HepG2 (cell line): ENCODE data around the gene LMTK2. TPM values are rescaled to one million over a fixed set of nuclear protein-coding genes. Genes with fewer than 3 reads are reported as not detected.

Source experiments
- SCMH1 ChIP-seq: sonication (generic); formaldehyde crosslinking; IDR thresholded peaks from 2 replicates; pipeline ENCODE4 v1.9.0; 2021; ENCODE audit warnings: missing genetic modification reagents, mild to moderate bottlenecking, borderline replicate concordance
- TARDBP ChIP-seq: sonication (generic); formaldehyde crosslinking; IDR thresholded peaks from 2 replicates; pipeline ENCODE4 v1.8.0; 2022; ENCODE audit warnings: mild to moderate bottlenecking, missing genetic modification reagents
- XBP1 ChIP-seq: sonication (generic); formaldehyde crosslinking; IDR thresholded peaks from 2 replicates; pipeline ENCODE4 v1.5.0; 2020; ENCODE audit warnings: missing genetic modification reagents
- ZNF143 ChIP-seq: sonication (generic); formaldehyde crosslinking; IDR thresholded peaks from 2 replicates; pipeline ENCODE4 v1.4.0; 2020; ENCODE audit warnings: missing genetic modification reagents
- ZNF558 ChIP-seq: sonication (generic); formaldehyde crosslinking; IDR thresholded peaks from 2 replicates; pipeline ENCODE4 v1.9.0; 2022; ENCODE audit warnings: mild to moderate bottlenecking, missing genetic modification reagents, borderline replicate concordance
- ZNF891 ChIP-seq: sonication (generic); formaldehyde crosslinking; IDR thresholded peaks from 2 replicates; pipeline ENCODE4 v1.5.0; 2020; ENCODE audit warnings: mild to moderate bottlenecking, missing genetic modification reagents
- ZZZ3 ChIP-seq: sonication (generic); formaldehyde crosslinking; IDR thresholded peaks from 2 replicates; pipeline ENCODE4 v1.4.0; 2020; ENCODE audit warnings: missing genetic modification reagents, mild to moderate bottlenecking, borderline replicate concordance
- polyA plus RNA-seq, 8 experiments: library from polyadenylated mRNA; depleted of rRNA in 3 of 8; stranded (reverse) in 7 of 8; unstranded in 1 of 8; fragments of >200 nt; fragmentation: Illumina TruSeq in 4 of 8; extraction: Trizol in 4 of 8; gene quantifications; 2 replicates each; pipeline versions ENCODE4 v1.2.1 to v1.2.3, GENCODE V29; 2011 to 2016; ENCODE audit warnings: low read depth in 4 of 8, missing spikeins in 1 of 8, mixed read lengths in 1 of 8; ENCODE audit not compliant: insufficient read depth in 1 of 8
- total RNA-seq, 5 experiments: library from RNA; depleted of rRNA; stranded (reverse); fragments of >200 nt; fragmentation: Illumina TruSeq; extraction: Trizol; gene quantifications; 2 replicates each; pipeline ENCODE4 v1.2.3, GENCODE V29; 2016; ENCODE audit warnings: low read depth in 1 of 5
- TF ChIP-seq, protein P1 (sequence below): sonication (generic); formaldehyde crosslinking; IDR thresholded peaks from one replicate; pipeline ENCODE4 v1.5.1; 2020; ENCODE audit warnings: mild to moderate bottlenecking, missing genetic modification reagents; ENCODE audit errors: not compliant biosample characterization
- TF ChIP-seq, protein P2 (sequence below): sonication (generic); formaldehyde crosslinking; IDR thresholded peaks from 2 replicates; pipeline ENCODE4 v1.4.0; 2020; ENCODE audit warnings: missing genetic modification reagents

Gene LMTK2
- total and polyA plus RNA-seq, 2 of the 13 experiments (the other 11 are each of a cell fraction or from before 2014, with no cell fraction given) = 9.5 to 11.7 TPM

DNA sequence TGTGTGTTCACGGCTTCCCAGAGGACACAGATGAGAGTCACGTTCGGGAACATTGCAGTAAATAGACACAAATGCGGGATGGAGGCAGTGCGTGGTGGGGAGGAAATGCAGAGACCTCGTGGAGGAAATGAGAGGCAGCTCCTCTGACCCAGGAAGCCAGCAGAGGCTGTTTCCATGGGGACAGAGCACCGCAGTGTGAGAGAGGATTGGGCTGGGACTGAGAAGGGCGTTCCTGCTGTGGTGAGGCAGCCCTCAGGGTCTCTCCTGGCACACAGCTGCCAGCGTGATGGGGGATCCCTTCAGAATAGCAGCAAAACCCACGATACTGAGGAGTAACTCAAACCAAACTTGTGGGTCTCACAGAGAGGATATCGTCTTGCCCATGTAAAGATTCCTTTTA lies 82.9 kb downstream of the LMTK2 start (continued):
- TF ChIP-seq, protein P1, sequence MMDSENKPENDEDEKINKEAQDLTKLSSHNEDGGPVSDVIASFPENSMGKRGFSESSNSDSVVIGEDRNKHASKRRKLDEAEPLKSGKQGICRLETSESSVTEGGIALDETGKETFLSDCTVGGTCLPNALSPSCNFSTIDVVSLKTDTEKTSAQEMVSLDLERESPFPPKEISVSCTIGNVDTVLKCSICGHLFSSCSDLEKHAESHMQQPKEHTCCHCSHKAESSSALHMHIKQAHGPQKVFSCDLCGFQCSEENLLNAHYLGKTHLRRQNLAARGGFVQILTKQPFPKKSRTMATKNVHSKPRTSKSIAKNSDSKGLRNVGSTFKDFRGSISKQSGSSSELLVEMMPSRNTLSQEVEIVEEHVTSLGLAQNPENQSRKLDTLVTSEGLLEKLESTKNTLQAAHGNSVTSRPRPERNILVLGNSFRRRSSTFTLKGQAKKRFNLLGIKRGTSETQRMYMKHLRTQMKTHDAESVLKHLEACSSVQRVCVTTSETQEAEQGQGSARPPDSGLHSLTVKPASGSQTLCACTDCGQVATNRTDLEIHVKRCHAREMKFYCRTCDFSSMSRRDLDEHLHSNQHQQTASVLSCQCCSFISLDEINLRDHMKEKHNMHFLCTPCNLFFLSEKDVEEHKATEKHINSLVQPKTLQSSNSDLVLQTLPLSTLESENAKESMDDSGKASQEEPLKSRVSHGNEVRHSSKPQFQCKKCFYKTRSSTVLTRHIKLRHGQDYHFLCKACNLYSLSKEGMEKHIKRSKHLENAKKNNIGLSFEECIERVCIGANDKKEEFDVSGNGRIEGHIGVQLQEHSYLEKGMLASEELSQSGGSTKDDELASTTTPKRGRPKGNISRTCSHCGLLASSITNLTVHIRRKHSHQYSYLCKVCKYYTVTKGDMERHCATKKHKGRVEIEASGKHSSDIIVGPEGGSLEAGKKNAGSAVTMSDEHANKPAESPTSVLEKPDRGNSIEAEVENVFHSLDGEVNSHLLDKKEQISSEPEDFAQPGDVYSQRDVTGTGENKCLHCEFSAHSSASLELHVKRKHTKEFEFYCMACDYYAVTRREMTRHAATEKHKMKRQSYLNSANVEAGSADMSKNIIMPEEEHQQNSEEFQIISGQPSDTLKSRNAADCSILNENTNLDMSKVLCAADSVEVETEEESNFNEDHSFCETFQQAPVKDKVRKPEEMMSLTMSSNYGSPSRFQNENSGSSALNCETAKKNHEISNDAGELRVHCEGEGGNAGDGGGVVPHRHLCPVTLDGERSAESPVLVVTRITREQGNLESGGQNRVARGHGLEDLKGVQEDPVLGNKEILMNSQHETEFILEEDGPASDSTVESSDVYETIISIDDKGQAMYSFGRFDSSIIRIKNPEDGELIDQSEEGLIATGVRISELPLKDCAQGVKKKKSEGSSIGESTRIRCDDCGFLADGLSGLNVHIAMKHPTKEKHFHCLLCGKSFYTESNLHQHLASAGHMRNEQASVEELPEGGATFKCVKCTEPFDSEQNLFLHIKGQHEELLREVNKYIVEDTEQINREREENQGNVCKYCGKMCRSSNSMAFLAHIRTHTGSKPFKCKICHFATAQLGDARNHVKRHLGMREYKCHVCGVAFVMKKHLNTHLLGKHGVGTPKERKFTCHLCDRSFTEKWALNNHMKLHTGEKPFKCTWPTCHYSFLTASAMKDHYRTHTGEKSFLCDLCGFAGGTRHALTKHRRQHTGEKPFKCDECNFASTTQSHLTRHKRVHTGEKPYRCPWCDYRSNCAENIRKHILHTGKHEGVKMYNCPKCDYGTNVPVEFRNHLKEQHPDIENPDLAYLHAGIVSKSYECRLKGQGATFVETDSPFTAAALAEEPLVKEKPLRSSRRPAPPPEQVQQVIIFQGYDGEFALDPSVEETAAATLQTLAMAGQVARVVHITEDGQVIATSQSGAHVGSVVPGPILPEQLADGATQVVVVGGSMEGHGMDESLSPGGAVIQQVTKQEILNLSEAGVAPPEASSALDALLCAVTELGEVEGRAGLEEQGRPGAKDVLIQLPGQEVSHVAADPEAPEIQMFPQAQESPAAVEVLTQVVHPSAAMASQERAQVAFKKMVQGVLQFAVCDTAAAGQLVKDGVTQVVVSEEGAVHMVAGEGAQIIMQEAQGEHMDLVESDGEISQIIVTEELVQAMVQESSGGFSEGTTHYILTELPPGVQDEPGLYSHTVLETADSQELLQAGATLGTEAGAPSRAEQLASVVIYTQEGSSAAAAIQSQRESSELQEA (CRISPR knock-in tag) = no peak
- no peak for TF ChIP-seq ZNF891 (CRISPR knock-in tag)
- TF ChIP-seq SCMH1 (CRISPR knock-in tag) = no peak
- TF ChIP-seq XBP1 = no peak
- no peak for TF ChIP-seq ZNF558 (CRISPR knock-in tag)
- no peak for TF ChIP-seq ZNF143
- TF ChIP-seq, protein P2, sequence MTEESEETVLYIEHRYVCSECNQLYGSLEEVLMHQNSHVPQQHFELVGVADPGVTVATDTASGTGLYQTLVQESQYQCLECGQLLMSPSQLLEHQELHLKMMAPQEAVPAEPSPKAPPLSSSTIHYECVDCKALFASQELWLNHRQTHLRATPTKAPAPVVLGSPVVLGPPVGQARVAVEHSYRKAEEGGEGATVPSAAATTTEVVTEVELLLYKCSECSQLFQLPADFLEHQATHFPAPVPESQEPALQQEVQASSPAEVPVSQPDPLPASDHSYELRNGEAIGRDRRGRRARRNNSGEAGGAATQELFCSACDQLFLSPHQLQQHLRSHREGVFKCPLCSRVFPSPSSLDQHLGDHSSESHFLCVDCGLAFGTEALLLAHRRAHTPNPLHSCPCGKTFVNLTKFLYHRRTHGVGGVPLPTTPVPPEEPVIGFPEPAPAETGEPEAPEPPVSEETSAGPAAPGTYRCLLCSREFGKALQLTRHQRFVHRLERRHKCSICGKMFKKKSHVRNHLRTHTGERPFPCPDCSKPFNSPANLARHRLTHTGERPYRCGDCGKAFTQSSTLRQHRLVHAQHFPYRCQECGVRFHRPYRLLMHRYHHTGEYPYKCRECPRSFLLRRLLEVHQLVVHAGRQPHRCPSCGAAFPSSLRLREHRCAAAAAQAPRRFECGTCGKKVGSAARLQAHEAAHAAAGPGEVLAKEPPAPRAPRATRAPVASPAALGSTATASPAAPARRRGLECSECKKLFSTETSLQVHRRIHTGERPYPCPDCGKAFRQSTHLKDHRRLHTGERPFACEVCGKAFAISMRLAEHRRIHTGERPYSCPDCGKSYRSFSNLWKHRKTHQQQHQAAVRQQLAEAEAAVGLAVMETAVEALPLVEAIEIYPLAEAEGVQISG (CRISPR knock-in tag) = no peak
- no peak for TF ChIP-seq TARDBP
- no peak for TF ChIP-seq ZZZ3
